H1 (cell line): ENCODE measurements around the gene NENF. TPM values are rescaled to one million over a fixed set of nuclear protein-coding genes. Genes with fewer than 3 reads are reported as not detected.
"Not testable (repeated sequence)": the region's sequence is repeated elsewhere in the genome, so short reads cannot be mapped to it uniquely, and the experiment has no call there.

Experiments used
- CTCF ChIA-PET: fragments of 300-600 bp; sonication (Branson Sonifier 250); formaldehyde crosslinking; loops from one replicate; lab custom pipeline; 2021; ENCODE audit not compliant: partially characterized antibody; lab: Charles Lee
- POLR2A ChIA-PET: fragments of 300-600 bp; sonication (Branson Sonifier 250); formaldehyde crosslinking; loops from one replicate; lab custom pipeline; 2021; ENCODE audit warnings: inconsistent platforms; ENCODE audit not compliant: partially characterized antibody; lab: Charles Lee
- DNase-seq, 2 experiments: peaks; one replicate each; pipeline versions ENCODE4 v3.0.0 to v3.0.0-alpha.2; 2010 to 2022; ENCODE audit warnings: low spot score in 2 of 2, low read depth in 1 of 2, mixed read lengths in 1 of 2
- FAIRE-seq: peaks from 2 replicates; lab custom pipeline; 2011; peaks lifted over from hg19 to GRCh38; lab: Jason Lieb, UNC
- H2AFZ ChIP-seq: 2 replicates; pipeline ENCODE4 v1.8.1; 2012; ENCODE audit warnings: low read length, inconsistent platforms
- H2AK5ac ChIP-seq: 2 replicates; pipeline ENCODE4 v1.6.1; 2013; ENCODE audit warnings: low read depth, low read length
- H2BK120ac ChIP-seq: replicated peaks from 2 replicates; pipeline ENCODE3; 2013; ENCODE audit warnings: low read depth, low read length, inconsistent platforms
- H2BK12ac ChIP-seq: 2 replicates; pipeline ENCODE4 v1.6.1; 2013; ENCODE audit warnings: low read depth, low read length
- H2BK15ac ChIP-seq: 2 replicates; pipeline ENCODE4 v1.6.1; 2013; ENCODE audit warnings: low read length
- H2BK20ac ChIP-seq: 2 replicates; pipeline ENCODE4 v1.6.1; 2013; ENCODE audit warnings: low read length
- H2BK5ac ChIP-seq: 2 replicates; pipeline ENCODE4 v1.6.1; 2013; ENCODE audit warnings: low read depth, low read length
- H3K14ac ChIP-seq: 2 replicates; pipeline ENCODE4 v1.6.1; 2013; ENCODE audit warnings: inconsistent platforms; ENCODE audit not compliant: insufficient read length
- H3K18ac ChIP-seq: 2 replicates; pipeline ENCODE4 v1.6.1; 2013; ENCODE audit warnings: low read length; ENCODE audit errors: extremely low read depth
- H3K23ac ChIP-seq: 2 replicates; pipeline ENCODE4 v1.6.1; 2013; ENCODE audit warnings: inconsistent platforms; ENCODE audit not compliant: insufficient read length
- H3K23me2 ChIP-seq: 2 replicates; pipeline ENCODE4 v1.6.1; 2013; ENCODE audit warnings: low read depth, low read length
- H3K27ac ChIP-seq: 2 replicates; pipeline ENCODE4 v1.6.1; 2011; ENCODE audit warnings: low read depth, low read length, inconsistent platforms
- H3K27me3 ChIP-seq, 4 experiments: replicated peaks in 1 of 4; 1 replicate in 1 of 4; 2 replicates in 3 of 4; pipeline versions ENCODE4 v1.6.1 to v1.8.1; 2011 to 2013; ENCODE audit warnings: low read length in 3 of 4, mild to moderate bottlenecking in 3 of 4, inconsistent platforms in 2 of 4, mixed read lengths in 2 of 4, moderate library complexity in 1 of 4; ENCODE audit not compliant: control insufficient read depth in 3 of 4, insufficient read depth in 3 of 4; ENCODE audit errors: extremely low read depth in 1 of 4
- H3K36me3 ChIP-seq, 4 experiments: 2 replicates each; pipeline versions ENCODE4 v1.6.1 to v1.8.1; 2011 to 2013; ENCODE audit warnings: mild to moderate bottlenecking in 4 of 4, low read length in 3 of 4, moderate library complexity in 2 of 4, control low read depth in 1 of 4, inconsistent platforms in 1 of 4; ENCODE audit not compliant: insufficient read depth in 4 of 4, control insufficient read depth in 2 of 4
- H3K4ac ChIP-seq: replicated peaks from 2 replicates; pipeline ENCODE3; 2013; ENCODE audit warnings: low read length, low read depth, mixed read lengths, inconsistent platforms; ENCODE audit not compliant: insufficient read length
- H3K4me1 ChIP-seq, 4 experiments: replicated peaks in 1 of 4; 1 replicate in 1 of 4; 2 replicates in 3 of 4; pipeline versions ENCODE4 v1.6.1 to v1.8.1; 2011 to 2013; ENCODE audit warnings: low read length in 3 of 4, inconsistent platforms in 2 of 4, mixed read lengths in 1 of 4; ENCODE audit not compliant: insufficient read depth in 4 of 4, control insufficient read depth in 3 of 4
- H3K4me2 ChIP-seq, 2 experiments: 2 replicates each; pipeline versions ENCODE4 v1.6.1 to v1.8.1; 2011 to 2013; ENCODE audit warnings: low read depth in 2 of 2, low read length in 2 of 2, control low read depth in 1 of 2, inconsistent platforms in 1 of 2, mild to moderate bottlenecking in 1 of 2; ENCODE audit not compliant: insufficient read depth in 1 of 2
- H3K4me3 ChIP-seq, 4 experiments: fragments of 200-600, 300-600 bp in 1 of 4; sonication (generic), shearing (Covaris generic), sonication (Bioruptor Twin) in 1 of 4; 2 replicates each; pipeline versions ENCODE4 v1.5.1 to v1.8.1; 2011 to 2016; ENCODE audit warnings: low read length in 4 of 4, low read depth in 3 of 4, control low read depth in 2 of 4, inconsistent platforms in 2 of 4, mild to moderate bottlenecking in 2 of 4, mixed read lengths in 1 of 4, moderate library complexity in 1 of 4; ENCODE audit not compliant: insufficient read depth in 2 of 4; ENCODE audit errors: extremely low read depth in 1 of 4
- H3K56ac ChIP-seq: replicated peaks from 2 replicates; pipeline ENCODE3; 2013; ENCODE audit warnings: low read depth, mild to moderate bottlenecking, mixed read lengths, low read length, inconsistent platforms; ENCODE audit not compliant: insufficient read length
- H3K79me1 ChIP-seq: 2 replicates; pipeline ENCODE4 v1.6.1; 2013; ENCODE audit warnings: low read depth, low read length, control low read depth
- H3K79me2 ChIP-seq, 2 experiments: 2 replicates each; pipeline versions ENCODE4 v1.6.1 to v1.8.1; 2012 to 2013; ENCODE audit warnings: low read length in 2 of 2, mild to moderate bottlenecking in 2 of 2, inconsistent platforms in 1 of 2; ENCODE audit not compliant: insufficient read depth in 2 of 2, control insufficient read depth in 1 of 2
- H3K9ac ChIP-seq, 4 experiments: replicated peaks in 1 of 4; 1 replicate in 1 of 4; 2 replicates in 3 of 4; pipeline versions ENCODE4 v1.6.1 to v1.8.1; 2011 to 2013; ENCODE audit warnings: low read depth in 3 of 4, low read length in 3 of 4, control low read depth in 2 of 4, mild to moderate bottlenecking in 2 of 4, moderate library complexity in 2 of 4, inconsistent platforms in 1 of 4; ENCODE audit errors: extremely low read depth in 1 of 4
- H3K9me3 ChIP-seq, 2 experiments: 2 replicates each; pipeline versions ENCODE4 v1.6.1 to v1.8.1; 2012 to 2013; ENCODE audit warnings: mild to moderate bottlenecking in 2 of 2, moderate library complexity in 2 of 2, control low read depth in 1 of 2, inconsistent platforms in 1 of 2, low read depth in 1 of 2, low read length in 1 of 2, mixed read lengths in 1 of 2; ENCODE audit not compliant: insufficient read depth in 2 of 2
- H4K20me1 ChIP-seq, 2 experiments: replicated peaks in 1 of 2; 2 replicates each; pipeline versions ENCODE3 to v1.8.1; 2011 to 2013; ENCODE audit warnings: inconsistent platforms in 2 of 2, low read length in 2 of 2, mild to moderate bottlenecking in 1 of 2; ENCODE audit not compliant: insufficient read depth in 2 of 2, control insufficient read depth in 1 of 2
- H4K5ac ChIP-seq: 2 replicates; pipeline ENCODE4 v1.6.1; 2013; ENCODE audit warnings: low read length, low read depth, mixed read lengths, inconsistent platforms; ENCODE audit not compliant: insufficient read length
- H4K8ac ChIP-seq: 2 replicates; pipeline ENCODE4 v1.8.0; 2013; ENCODE audit warnings: mild to moderate bottlenecking, moderate library complexity, low read length, inconsistent platforms; ENCODE audit not compliant: insufficient read depth; ENCODE audit errors: extremely low read depth
- H4K91ac ChIP-seq: replicated peaks from 2 replicates; pipeline ENCODE3; 2013; ENCODE audit warnings: low read length, mixed read lengths, inconsistent platforms; ENCODE audit not compliant: insufficient read length
- WGBS, 2 experiments: shearing (Covaris generic) in 1 of 2; methylation state at CpG; one replicate each; pipeline versions ENCODE4 v1.1.6 to v1.1.7; 2013 to 2015; ENCODE audit warnings: low lambda C conversion rate in 2 of 2, mixed read lengths in 2 of 2, inconsistent platforms in 1 of 2, low coverage in 1 of 2, missing lambda C conversion rate in 1 of 2; ENCODE audit not compliant: insufficient replicate concordance in 2 of 2, insufficient coverage in 1 of 2, insufficient read length in 1 of 2; ENCODE audit errors: extremely low coverage in 1 of 2, missing lambda C conversion rate in 1 of 2; 5-methylcytosine and 5-hydroxymethylcytosine counted together
- polyA plus RNA-seq, 7 experiments: library from polyadenylated mRNA; depleted of rRNA in 3 of 7; stranded (reverse) in 5 of 7; unstranded in 2 of 7; fragments of >200 nt in 5 of 7; fragments of 200-250 nt in 2 of 7; gene quantifications; 1 replicate in 5 of 7; 2 replicates in 1 of 7; 4 replicates in 1 of 7; pipeline versions ENCODE4 v1.2.1 to v1.2.3, GENCODE V29; 2011 to 2013; ENCODE audit warnings: missing spikeins in 2 of 7, mixed read lengths in 2 of 7
- total RNA-seq: library from RNA; stranded (reverse); fragmentation: NEBNext Ultra II Directional; extraction: Animal tissue kit (Norgen Biotek cat#: 25700); gene quantifications from 2 replicates; pipeline ENCODE4 v1.2.1, GENCODE V29; 2021

The NENF gene
- total and polyA plus RNA-seq, 2 of the 8 experiments (the other 6 are each of a cell fraction or from before 2014, with no cell fraction given): 27.0 to 28.0 TPM

GRCh38 chr1:212475831-212476230 is 43.1 kb downstream of the NENF start:
- not testable (repeated sequence) for H3K9ac ChIP-seq, H3K27me3 ChIP-seq, DNase-seq, H3K4ac ChIP-seq, H2BK15ac ChIP-seq, H3K79me2 ChIP-seq, H3K79me1 ChIP-seq, H2AK5ac ChIP-seq, H2BK5ac ChIP-seq, H3K4me1 ChIP-seq, H3K23ac ChIP-seq, H3K4me2 ChIP-seq, H3K14ac ChIP-seq, H2BK120ac ChIP-seq, H2BK12ac ChIP-seq, FAIRE-seq, H3K18ac ChIP-seq, H3K36me3 ChIP-seq, H3K27ac ChIP-seq, H2BK20ac ChIP-seq, H4K91ac ChIP-seq, H3K4me3 ChIP-seq, H2AFZ ChIP-seq, H3K23me2 ChIP-seq, H4K5ac ChIP-seq, H3K56ac ChIP-seq, H4K8ac ChIP-seq, H4K20me1 ChIP-seq, H3K9me3 ChIP-seq
- ChIA-PET POLR2A (interaction anchor here (1.4 kb wide), 1 partner anchor 132 kb away, joined by 4 read pairs; the partner anchor contains the start of gene ATF3), CTCF (interaction anchor here (0.9 to 12.6 kb wide), 4 partner anchors 12 to 139 kb away, joined by 3 to 143 read pairs (median 18); no protein-coding TSS in a partner anchor)
- WGBS, 2 experiments: 88% methylated on average over 3 of the region's 3 CpGs; no CpG with 5 or more reads in 1 of the 2 experiments
